Dedifferentiated amniotic fluid mesenchymal stem cell (primary cell): Measurements from ENCODE around the gene ZDHHC14.

Source experiments
- DNase-seq: peaks from one replicate; pipeline ENCODE4 v3.0.0-alpha.2; 2016; ENCODE audit errors: extremely low spot score

The ZDHHC14 gene

GRCh38 chr6:157615951-157616350 lies 235.0 kb downstream of the ZDHHC14 start:
- DNase-seq, result no peak

- DNase-seq, result no peak
These were observed 240.0 kb downstream of the ZDHHC14 start for GRCh38 chr6:157620944-157621343.

GRCh38 chr6:157621406-157621805 lies 240.4 kb downstream of the ZDHHC14 start:
- DNase-seq, result no peak

- no peak for DNase-seq
These were observed 241.4 kb downstream of the ZDHHC14 start for GRCh38 chr6:157622427-157622826.

- DNase-seq, result no peak
These were observed 244.1 kb downstream of the ZDHHC14 start for GRCh38 chr6:157625111-157625510.

GRCh38 chr6:157625764-157626163 lies 244.8 kb downstream of the ZDHHC14 start:
- no peak for DNase-seq

- DNase-seq, result no peak
These were observed 246.4 kb downstream of the ZDHHC14 start for GRCh38 chr6:157627195-157627966.

GRCh38 chr6:157628463-157628862 lies 247.5 kb downstream of the ZDHHC14 start:
- no peak for DNase-seq

- peak; percentile 16 for DNase-seq
These were observed 248.2 kb downstream of the ZDHHC14 start for GRCh38 chr6:157629220-157629619.

- DNase-seq, result no peak
These were observed 249.6 kb downstream of the ZDHHC14 start for GRCh38 chr6:157630463-157631080.

- peak; percentile 36 for DNase-seq
These were observed 250.4 kb downstream of the ZDHHC14 start for GRCh38 chr6:157631412-157631811.

GRCh38 chr6:157631838-157632614 lies 251.0 kb downstream of the ZDHHC14 start:
- no peak for DNase-seq

GRCh38 chr6:157632821-157633220 lies 251.8 kb downstream of the ZDHHC14 start:
- DNase-seq, result peak; percentile 76

GRCh38 chr6:157634546-157634945 lies 253.6 kb downstream of the ZDHHC14 start:
- no peak for DNase-seq

GRCh38 chr6:157635388-157636244 lies 254.6 kb downstream of the ZDHHC14 start:
- DNase-seq, result no peak

- no peak for DNase-seq
These were observed 256.5 kb downstream of the ZDHHC14 start for GRCh38 chr6:157637516-157637915.

- no peak for DNase-seq
These were observed 257.1 kb downstream of the ZDHHC14 start for GRCh38 chr6:157637941-157638662.

- no peak for DNase-seq
These were observed 257.8 kb downstream of the ZDHHC14 start for GRCh38 chr6:157638779-157639178.

- DNase-seq, result no peak
These were observed 259.9 kb downstream of the ZDHHC14 start for GRCh38 chr6:157640746-157641451.

- DNase-seq, result no peak
These were observed 260.8 kb downstream of the ZDHHC14 start for GRCh38 chr6:157641837-157642236.
